ES-I3 (cell line): ENCODE results near the gene SAP30L.

Experiments
- H3K36me3 ChIP-seq: 2 replicates; pipeline ENCODE4 v1.6.1; 2013; ENCODE audit warnings: mild to moderate bottlenecking, low read length, control low read depth, moderate library complexity; ENCODE audit not compliant: insufficient read depth
- H3K4me1 ChIP-seq: 2 replicates; pipeline ENCODE4 v1.6.1; 2013; ENCODE audit warnings: mild to moderate bottlenecking, control low read depth, low read length; ENCODE audit not compliant: insufficient read depth
- H3K9ac ChIP-seq: 2 replicates; pipeline ENCODE4 v1.6.1; 2013; ENCODE audit warnings: low read depth, mild to moderate bottlenecking, low read length, moderate library complexity
- H3K9me3 ChIP-seq: 2 replicates; pipeline ENCODE4 v1.6.1; 2013; ENCODE audit warnings: mild to moderate bottlenecking, low read length, moderate library complexity; ENCODE audit not compliant: control insufficient read depth, insufficient read depth

The SAP30L gene

GRCh38 chr5:154409230-154409840 is 36.5 kb upstream of the SAP30L start:
- H3K4me1 ChIP-seq = no peaks in the 10 kb centered on the region
- H3K9ac ChIP-seq = no peak overlapping the region
- 0 out of 2 replicates have a peak, but pooled peaks cover 2% of the 10 kb centered on the region for H3K36me3 ChIP-seq
- H3K9me3 ChIP-seq = no peaks in the 10 kb centered on the region

DNA sequence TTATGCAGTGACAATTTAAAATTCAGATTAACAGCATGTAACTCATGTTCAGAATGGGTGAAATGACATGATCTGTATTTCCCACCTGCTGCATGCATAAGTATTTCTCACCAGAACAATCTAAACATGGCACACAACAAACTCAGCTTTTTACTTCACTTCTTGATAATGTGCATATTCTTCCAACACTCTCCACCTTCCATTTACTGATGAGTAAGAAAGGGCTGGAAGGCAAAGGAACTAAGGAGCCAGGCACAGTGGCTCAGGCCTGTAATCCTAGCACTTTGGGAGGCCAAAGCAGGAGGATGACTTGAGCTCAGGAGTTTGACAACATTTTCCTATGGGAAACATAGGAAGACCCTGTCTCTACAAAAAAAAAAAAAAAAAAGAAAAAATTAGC is 35.8 kb upstream of the SAP30L start:
- Histone ChIP-seq H3K9me3 (no peaks in the 10 kb centered on the region), H3K9ac (no peak overlapping the region), H3K36me3 (0 out of 2 replicates have a peak, but pooled peaks cover 2% of the 10 kb centered on the region), H3K4me1 (no peaks in the 10 kb centered on the region)

DNA sequence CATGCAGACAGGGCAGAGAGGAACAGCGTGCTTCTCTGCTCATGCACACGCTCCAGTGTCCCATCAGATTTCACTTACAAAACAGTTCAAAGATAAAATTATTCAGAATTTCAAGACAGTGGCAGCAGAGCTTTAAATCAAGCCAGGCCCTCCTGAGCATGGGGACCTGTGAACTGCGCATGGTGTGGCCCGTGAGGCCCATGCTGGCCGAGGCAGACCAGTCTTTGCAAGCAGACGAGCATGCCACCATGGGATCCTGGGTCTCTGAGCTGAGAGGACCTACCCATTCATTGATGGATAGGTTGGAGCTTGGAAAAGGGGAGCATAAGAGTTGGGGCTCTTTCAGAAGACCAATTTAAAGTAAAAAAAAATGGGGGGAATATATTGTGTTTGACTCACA is 35.0 kb upstream of the SAP30L start:
- peaks cover 2% of the 10 kb centered on the region; the same call in 1 of the 2 replicates for H3K36me3 ChIP-seq

GRCh38 chr5:154411338-154411737 is 34.5 kb upstream of the SAP30L start:
- H3K36me3 ChIP-seq = peaks cover 2% of the 10 kb centered on the region; the same call in 1 of the 2 replicates
- no peak overlapping the region for H3K9ac ChIP-seq
- no peaks in the 10 kb centered on the region for H3K4me1 ChIP-seq
- no peaks in the 10 kb centered on the region for H3K9me3 ChIP-seq

More for the DNA sequence above, 35.0 kb upstream of the SAP30L start:
- Histone ChIP-seq H3K9me3 (no peaks in the 10 kb centered on the region), H3K9ac (no peak overlapping the region), H3K4me1 (no peaks in the 10 kb centered on the region)

DNA sequence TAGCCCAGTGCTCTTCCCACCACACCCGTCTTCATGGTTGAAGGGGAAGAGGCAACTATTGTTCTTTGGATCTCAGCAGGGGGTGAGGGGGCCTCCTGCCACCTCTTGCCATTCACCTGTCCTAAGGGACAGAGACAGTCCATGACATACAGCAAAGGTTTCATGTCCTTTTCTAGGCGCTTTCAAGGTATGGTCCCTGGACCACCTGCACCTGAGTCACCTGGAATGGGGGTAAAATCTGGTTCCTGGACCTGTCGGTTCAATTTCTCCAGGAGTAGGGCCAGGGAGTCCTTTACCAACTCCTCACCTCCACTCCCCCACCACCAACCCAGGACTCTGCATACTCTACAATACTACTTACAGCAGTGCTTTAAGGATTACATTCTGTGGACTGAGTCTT is 33.5 kb upstream of the SAP30L start:
- Histone ChIP-seq H3K4me1 (no peaks in the 10 kb centered on the region), H3K9me3 (no peaks in the 10 kb centered on the region), H3K36me3 (peaks cover 2% of the 10 kb centered on the region; the same call in 1 of the 2 replicates), H3K9ac (no peak overlapping the region)

DNA sequence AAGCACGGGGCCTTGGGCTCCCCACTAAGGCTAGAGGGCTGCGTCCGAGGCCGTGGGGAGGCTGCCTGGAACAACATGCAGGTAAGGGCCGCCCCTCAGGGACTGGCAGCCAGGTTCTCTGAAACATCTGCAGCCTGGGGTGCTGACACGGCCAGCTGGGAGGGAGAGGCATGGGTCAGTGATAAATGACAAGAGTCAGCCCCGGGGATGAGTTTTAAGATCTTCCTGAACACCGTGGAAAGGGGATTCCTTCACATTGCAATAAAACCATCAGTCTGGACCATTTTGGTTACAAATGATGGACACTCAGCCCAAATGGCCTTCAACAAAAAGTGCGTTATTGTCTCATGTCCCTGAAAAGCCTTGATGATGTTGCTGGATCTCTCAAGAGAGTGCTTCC is 32.9 kb upstream of the SAP30L start:
- no peak overlapping the region for H3K9ac ChIP-seq
- no peaks in the 10 kb centered on the region for H3K9me3 ChIP-seq
- H3K36me3 ChIP-seq = peaks cover 2% of the 10 kb centered on the region; the same call in 1 of the 2 replicates
- H3K4me1 ChIP-seq = no peaks in the 10 kb centered on the region

DNA sequence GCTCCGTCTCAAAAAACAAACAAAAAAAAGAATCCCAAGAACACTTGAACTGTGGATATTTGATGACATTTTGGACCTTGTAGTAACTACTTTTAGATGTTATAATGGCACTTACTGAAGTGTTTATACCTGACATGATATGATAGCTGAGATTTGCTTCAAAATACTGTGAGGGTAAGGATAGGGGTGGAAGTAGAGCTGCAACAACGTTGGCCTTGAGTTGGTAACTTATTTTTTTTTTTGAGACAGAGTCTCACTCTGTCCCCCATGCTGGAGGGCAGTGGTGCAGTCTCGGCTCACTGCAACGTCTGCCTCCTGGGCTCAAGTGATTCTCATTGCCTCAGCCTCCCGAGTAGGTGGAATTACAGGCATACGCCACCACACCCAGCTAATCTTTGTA is 30.7 kb upstream of the SAP30L start:
- H3K36me3 ChIP-seq = no peaks in the 10 kb centered on the region; the same call in 1 of the 2 replicates
- no peaks in the 10 kb centered on the region for H3K9me3 ChIP-seq
- no peak overlapping the region for H3K9ac ChIP-seq
- H3K4me1 ChIP-seq = 0 out of 2 replicates have a peak, but pooled peaks cover 7% of the 10 kb centered on the region

- H3K9me3 ChIP-seq = no peaks in the 10 kb centered on the region
- H3K36me3 ChIP-seq = no peaks in the 10 kb centered on the region; the same call in 1 of the 2 replicates
- no peak overlapping the region for H3K9ac ChIP-seq
- 0 out of 2 replicates have a peak, but pooled peaks cover 7% of the 10 kb centered on the region for H3K4me1 ChIP-seq
These were observed 27.4 kb upstream of the SAP30L start for GRCh38 chr5:154418344-154418820.

GRCh38 chr5:154419236-154419635 is 26.6 kb upstream of the SAP30L start:
- Histone ChIP-seq H3K36me3 (no peaks in the 10 kb centered on the region; the same call in 1 of the 2 replicates), H3K9ac (no peak overlapping the region), H3K4me1 (0 out of 2 replicates have a peak, but pooled peaks cover 7% of the 10 kb centered on the region), H3K9me3 (no peaks in the 10 kb centered on the region)

DNA sequence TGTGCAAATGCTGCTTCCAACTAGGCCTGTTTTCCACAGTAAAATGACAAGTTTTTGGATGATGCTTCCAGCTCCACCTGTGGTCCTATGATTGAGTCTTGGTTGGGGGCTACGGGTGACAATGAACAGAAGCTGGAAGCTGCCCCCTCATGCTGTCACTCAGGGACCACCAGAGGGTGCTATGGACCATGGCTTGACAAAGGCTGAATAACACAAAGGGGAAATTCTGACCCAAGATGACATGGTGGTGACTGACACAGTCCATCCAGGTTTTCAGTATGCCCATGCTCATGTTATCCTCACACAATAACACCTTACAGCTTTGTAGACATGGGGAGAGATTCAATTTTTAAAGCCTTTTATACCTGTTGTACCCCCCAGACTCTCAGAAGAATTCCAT is 23.9 kb upstream of the SAP30L start:
- Histone ChIP-seq H3K9me3 (no peaks in the 10 kb centered on the region), H3K36me3 (no peaks in the 10 kb centered on the region; the same call in 1 of the 2 replicates), H3K4me1 (0 out of 2 replicates have a peak, but pooled peaks cover 7% of the 10 kb centered on the region), H3K9ac (no peak overlapping the region)

DNA sequence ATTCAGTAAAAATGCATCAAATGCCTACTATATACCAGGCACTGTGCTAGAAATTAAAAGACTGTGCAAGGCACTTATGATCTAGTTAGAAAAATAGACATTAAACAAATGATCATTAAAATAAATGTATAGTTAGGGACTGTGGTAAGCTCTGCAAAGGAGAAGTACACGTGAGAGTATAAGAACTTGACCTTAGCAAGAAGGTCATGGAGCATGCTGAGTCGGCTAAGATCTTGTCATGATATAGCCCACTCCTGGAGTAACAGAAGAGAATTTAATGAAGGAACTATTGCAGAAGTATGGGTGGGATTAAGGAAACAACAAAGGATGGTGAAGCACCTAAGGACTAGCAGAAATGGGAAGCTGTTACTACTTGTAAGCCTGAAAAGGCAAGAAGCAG is 23.5 kb upstream of the SAP30L start:
- no peaks in the 10 kb centered on the region for H3K9me3 ChIP-seq
- no peaks in the 10 kb centered on the region; the same call in 1 of the 2 replicates for H3K36me3 ChIP-seq
- no peak overlapping the region for H3K9ac ChIP-seq
- H3K4me1 ChIP-seq = 0 out of 2 replicates have a peak, but pooled peaks cover 7% of the 10 kb centered on the region

DNA sequence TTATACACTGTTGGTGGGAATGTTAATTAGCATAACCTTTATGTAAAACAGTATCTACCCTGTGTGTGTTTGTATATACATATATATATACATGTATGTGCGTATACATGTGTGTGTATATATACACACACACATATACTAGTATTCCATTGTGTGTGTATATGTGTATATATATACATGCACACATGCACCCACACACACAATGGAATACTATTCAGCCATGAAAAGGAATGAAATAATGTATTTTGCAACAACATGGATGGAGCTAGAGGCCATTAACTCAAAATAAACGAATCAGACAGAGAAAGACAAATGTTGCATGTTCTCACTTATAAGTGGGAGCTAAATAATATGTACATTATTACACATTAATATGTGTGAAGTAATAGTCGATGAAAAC is 17.6 kb upstream of the SAP30L start:
- Histone ChIP-seq H3K9ac (no peak overlapping the region), H3K9me3 (no peaks in the 10 kb centered on the region), H3K4me1 (no peaks in the 10 kb centered on the region), H3K36me3 (no peaks in the 10 kb centered on the region)

DNA sequence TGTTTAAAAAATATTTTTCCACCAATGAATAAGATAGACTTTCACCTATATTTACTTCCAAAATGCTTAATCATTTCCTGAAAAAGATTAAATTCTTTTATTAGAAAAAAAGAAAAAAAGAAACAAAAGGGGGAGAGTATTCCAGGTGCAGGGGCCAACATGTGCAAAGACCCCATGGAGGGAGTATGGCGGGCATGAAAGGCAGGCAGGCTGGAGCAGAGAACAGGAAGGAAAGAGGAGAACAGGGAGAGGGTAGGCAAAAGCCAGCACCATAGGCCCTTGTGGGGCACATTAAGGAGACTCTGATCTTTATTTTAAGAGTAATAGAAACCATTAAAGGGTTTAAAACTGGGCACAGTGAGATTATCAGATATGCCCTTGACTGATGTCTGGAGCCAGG is 16.5 kb upstream of the SAP30L start:
- H3K36me3 ChIP-seq = no peaks in the 10 kb centered on the region
- H3K9me3 ChIP-seq = no peaks in the 10 kb centered on the region
- H3K9ac ChIP-seq = no peak overlapping the region
- no peaks in the 10 kb centered on the region for H3K4me1 ChIP-seq

DNA sequence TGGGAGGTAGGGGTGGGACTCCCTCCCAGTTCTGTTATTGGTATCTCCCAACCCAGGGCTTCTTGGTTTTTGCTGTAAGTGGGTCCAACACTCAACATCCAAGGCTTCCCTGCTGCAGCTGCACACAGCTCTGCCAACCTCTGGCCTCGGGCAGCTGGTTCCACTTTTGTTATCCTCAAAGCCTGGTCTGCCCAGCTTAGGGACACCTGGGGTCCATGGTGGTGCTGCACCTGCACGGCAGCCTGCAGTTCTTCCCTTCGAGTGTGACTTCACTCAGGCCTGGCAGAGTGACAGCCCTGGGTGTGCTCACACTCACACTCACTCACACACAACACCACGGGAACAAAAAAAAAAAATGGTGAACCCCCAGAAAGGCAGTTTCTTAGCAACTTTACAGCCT is 15.3 kb upstream of the SAP30L start:
- Histone ChIP-seq H3K9me3 (no peaks in the 10 kb centered on the region), H3K36me3 (no peaks in the 10 kb centered on the region), H3K9ac (no peak overlapping the region), H3K4me1 (no peaks in the 10 kb centered on the region)

- Histone ChIP-seq H3K36me3 (no peaks in the 10 kb centered on the region; the same call in 1 of the 2 replicates), H3K9me3 (no peaks in the 10 kb centered on the region), H3K4me1 (no peaks in the 10 kb centered on the region), H3K9ac (no peak overlapping the region)
These were observed 14.7 kb upstream of the SAP30L start for GRCh38 chr5:154430961-154431630.
